Activated CD4-positive, alpha-beta memory T cell treated with anti-CD3 and anti-CD28 coated beads, Interleukin-2, amount 10 ng/mL, durations not matched to agents 7 days and 5 days (primary cell): Measurements from ENCODE around the gene TMEM217. TPM values are rescaled to one million over a fixed set of nuclear protein-coding genes. Genes with fewer than 3 reads are reported as not detected.

Source experiments
- CTCF ChIA-PET: fragments of 350-600 bp; sonication (Branson Sonifier 250); formaldehyde crosslinking; loops from one replicate; lab custom pipeline; 2021; ENCODE audit warnings: antibody characterized with exemption, inconsistent platforms; lab: Charles Lee
- POLR2A ChIA-PET: fragments of 350-600 bp; sonication (Branson Sonifier 250); formaldehyde crosslinking; loops from one replicate; lab custom pipeline; 2021; ENCODE audit warnings: antibody characterized with exemption; lab: Charles Lee
- DNase-seq: peaks from one replicate; pipeline ENCODE4 v3.0.0-alpha.2; 2020
- H3K27ac Mint-ChIP-seq: one replicate; pipeline ENCODE4 v1.8.0; 2021; ENCODE audit warnings: mild to moderate bottlenecking, mixed read lengths
- H3K27me3 Mint-ChIP-seq: one replicate; pipeline ENCODE4 v1.8.0; 2021; ENCODE audit warnings: mixed read lengths
- H3K36me3 Mint-ChIP-seq: one replicate; pipeline ENCODE4 v1.8.0; 2021; ENCODE audit warnings: low read depth, mixed read lengths
- H3K4me1 Mint-ChIP-seq: one replicate; pipeline ENCODE4 v1.8.0; 2021; ENCODE audit warnings: mixed read lengths
- H3K4me3 Mint-ChIP-seq: one replicate; pipeline ENCODE4 v1.8.0; 2021; ENCODE audit warnings: mild to moderate bottlenecking, mixed read lengths
- H3K9me3 Mint-ChIP-seq: one replicate; pipeline ENCODE4 v1.8.0; 2021; ENCODE audit warnings: mixed read lengths
- total RNA-seq, 2 experiments: library from RNA; stranded (reverse); gene quantifications; one replicate each; pipeline ENCODE4 v1.2.3, GENCODE V29; 2021

The TMEM217 gene
- total RNA-seq, 2 experiments from 2014 or later = 1.6 to 2.1 TPM

DNA sequence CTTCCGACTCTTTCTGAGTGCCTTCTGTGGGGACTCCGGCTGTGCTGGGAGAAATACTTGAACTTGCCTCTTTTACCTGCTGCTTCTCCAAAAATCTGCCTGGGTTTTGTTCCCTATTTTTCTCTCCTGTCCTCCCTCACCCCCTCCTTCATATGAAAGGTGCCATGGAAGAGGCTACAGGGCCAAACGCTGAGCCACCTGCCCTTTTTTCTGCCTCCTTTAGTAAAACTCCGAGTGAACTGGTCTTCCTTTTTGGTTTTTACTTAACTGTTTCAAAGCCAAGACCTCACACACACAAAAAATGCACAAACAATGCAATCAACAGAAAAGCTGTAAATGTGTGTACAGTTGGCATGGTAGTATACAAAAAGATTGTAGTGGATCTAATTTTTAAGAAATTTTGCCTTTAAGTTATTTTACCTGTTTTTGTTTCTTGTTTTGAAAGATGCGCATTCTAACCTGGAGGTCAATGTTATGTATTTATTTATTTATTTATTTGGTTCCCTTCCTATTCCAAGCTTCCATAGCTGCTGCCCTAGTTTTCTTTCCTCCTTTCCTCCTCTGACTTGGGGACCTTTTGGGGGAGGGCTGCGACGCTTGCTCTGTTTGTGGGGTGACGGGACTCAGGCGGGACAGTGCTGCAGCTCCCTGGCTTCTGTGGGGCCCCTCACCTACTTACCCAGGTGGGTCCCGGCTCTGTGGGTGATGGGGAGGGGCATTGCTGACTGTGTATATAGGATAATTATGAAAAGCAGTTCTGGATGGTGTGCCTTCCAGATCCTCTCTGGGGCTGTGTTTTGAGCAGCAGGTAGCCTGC is 83.2 kb downstream of the TMEM217 start:
- Mint-ChIP-seq H3K4me1 (peaks cover 55% of the 10 kb centered on the region), H3K36me3 (peaks cover 80% of the 10 kb centered on the region), H3K27me3 (no peaks in the 10 kb centered on the region), H3K27ac (peak overlapping the region; percentile 98), H3K9me3 (no peaks in the 10 kb centered on the region), H3K4me3 (peak overlapping the region; percentile 94)
- POLR2A ChIA-PET = interaction anchor here (1.2 to 19.6 kb wide), 12 partner anchors 8 to 149 kb away, joined by 3 to 1021 read pairs (median 26); no protein-coding TSS in a partner anchor
- no peak for DNase-seq
- CTCF ChIA-PET = interaction anchor here (0.7 to 17.6 kb wide), 8 partner anchors 15 to 184 kb away, joined by 3 to 327 read pairs (median 67); no protein-coding TSS in a partner anchor

DNA sequence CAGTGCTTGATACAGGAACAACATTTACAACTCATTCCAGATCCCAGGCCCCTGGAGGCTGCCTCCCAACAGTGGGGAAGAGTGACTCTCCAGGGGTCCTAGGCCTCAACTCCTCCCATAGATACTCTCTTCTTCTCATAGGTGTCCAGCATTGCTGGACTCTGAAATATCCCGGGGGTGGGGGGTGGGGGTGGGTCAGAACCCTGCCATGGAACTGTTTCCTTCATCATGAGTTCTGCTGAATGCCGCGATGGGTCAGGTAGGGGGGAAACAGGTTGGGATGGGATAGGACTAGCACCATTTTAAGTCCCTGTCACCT is 83.8 kb downstream of the TMEM217 start:
- ChIA-PET POLR2A (interaction anchor here (1.0 to 19.6 kb wide), 11 partner anchors 8 to 148 kb away, joined by 3 to 1021 read pairs (median 44); no protein-coding TSS in a partner anchor), CTCF (interaction anchor here (1.0 to 17.6 kb wide), 6 partner anchors 16 to 152 kb away, joined by 3 to 327 read pairs (median 90); no protein-coding TSS in a partner anchor)
- H3K4me1 Mint-ChIP-seq = peaks cover 56% of the 10 kb centered on the region
- H3K36me3 Mint-ChIP-seq = peaks cover 84% of the 10 kb centered on the region
- peak overlapping the region; percentile 98 for H3K27ac Mint-ChIP-seq
- H3K27me3 Mint-ChIP-seq = no peaks in the 10 kb centered on the region
- no peak for DNase-seq
- no peaks in the 10 kb centered on the region for H3K9me3 Mint-ChIP-seq
- peak overlapping the region; percentile 94 for H3K4me3 Mint-ChIP-seq

DNA sequence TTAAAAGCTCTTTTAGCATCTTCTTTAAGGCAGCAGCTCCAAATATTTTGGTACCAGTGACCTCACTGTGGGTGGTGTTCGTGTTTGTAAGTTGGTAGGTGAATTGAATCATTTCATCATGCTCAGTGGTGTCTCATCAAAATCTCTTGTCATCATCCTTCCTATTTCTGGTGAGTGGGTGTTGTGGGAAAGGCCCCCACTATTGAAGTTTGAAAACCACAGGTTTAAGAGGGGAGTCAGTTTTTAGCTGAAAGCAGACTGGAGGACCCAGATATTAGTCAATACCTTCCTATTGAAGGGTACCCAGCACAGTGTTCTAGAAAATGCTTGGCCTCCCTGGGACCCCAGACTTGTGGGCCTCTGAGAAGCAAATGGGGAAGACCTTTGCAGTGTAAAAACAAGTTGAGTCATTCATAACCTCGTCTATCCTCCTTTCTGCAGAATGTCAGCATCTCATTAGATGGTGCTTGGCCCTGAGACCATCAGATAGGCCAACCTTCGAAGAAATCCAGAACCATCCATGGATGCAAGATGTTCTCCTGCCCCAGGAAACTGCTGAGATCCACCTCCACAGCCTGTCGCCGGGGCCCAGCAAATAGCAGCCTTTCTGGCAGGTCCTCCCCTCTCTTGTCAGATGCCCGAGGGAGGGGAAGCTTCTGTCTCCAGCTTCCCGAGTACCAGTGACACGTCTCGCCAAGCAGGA is 84.3 kb downstream of the TMEM217 start:
- H3K36me3 Mint-ChIP-seq = peaks cover 88% of the 10 kb centered on the region
- H3K9me3 Mint-ChIP-seq = no peaks in the 10 kb centered on the region
- H3K27me3 Mint-ChIP-seq = no peaks in the 10 kb centered on the region
- peak overlapping the region; percentile 98 for H3K27ac Mint-ChIP-seq
- ChIA-PET CTCF (interaction anchor here (0.9 to 17.6 kb wide), 12 partner anchors 9 to 152 kb away, joined by 3 to 327 read pairs (median 18); no protein-coding TSS in a partner anchor), POLR2A (interaction anchor here (0.7 to 19.6 kb wide), 15 partner anchors 9 to 300 kb away, joined by 3 to 1021 read pairs (median 26); partner anchors contain the start of genes PPIL1, TBC1D22B and TMEM217)
- peaks cover 61% of the 10 kb centered on the region for H3K4me1 Mint-ChIP-seq
- peak overlapping the region; percentile 94 for H3K4me3 Mint-ChIP-seq
- DNase-seq = peak; percentile 53

DNA sequence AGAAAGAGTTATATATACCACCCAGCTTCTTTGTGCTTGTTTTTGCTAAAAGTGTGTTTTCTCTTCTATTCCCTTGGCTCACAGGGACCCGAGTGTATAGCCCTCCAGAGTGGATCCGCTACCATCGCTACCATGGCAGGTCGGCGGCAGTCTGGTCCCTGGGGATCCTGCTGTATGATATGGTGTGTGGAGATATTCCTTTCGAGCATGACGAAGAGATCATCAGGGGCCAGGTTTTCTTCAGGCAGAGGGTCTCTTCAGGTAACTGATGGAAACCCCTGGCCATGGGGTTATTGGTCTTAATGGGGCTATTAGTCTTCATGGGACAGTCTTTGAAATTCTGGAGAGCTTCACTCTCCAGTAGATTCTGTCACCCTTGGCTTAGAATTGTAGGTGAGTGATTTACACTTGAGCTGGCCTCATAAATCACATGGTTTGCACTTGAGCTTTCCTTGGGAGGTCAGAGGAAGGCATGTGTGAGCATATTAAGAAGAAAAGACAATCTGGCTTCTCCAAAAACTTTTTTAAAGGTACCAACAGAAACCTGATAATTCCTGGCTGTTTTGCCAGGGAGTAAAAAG is 84.9 kb downstream of the TMEM217 start:
- Mint-ChIP-seq H3K9me3 (no peaks in the 10 kb centered on the region), H3K36me3 (peaks cover 85% of the 10 kb centered on the region), H3K4me3 (peak overlapping the region; percentile 94), H3K27me3 (no peaks in the 10 kb centered on the region), H3K4me1 (peaks cover 63% of the 10 kb centered on the region), H3K27ac (peak overlapping the region; percentile 98)
- ChIA-PET CTCF (interaction anchor here (0.5 to 17.6 kb wide), 23 partner anchors 9 to 405 kb away, joined by 3 to 327 read pairs (median 4); partner anchors contain the start of genes C6orf89 and MTCH1), POLR2A (interaction anchor here (0.7 to 19.6 kb wide), 24 partner anchors 10 to 299 kb away, joined by 3 to 1021 read pairs (median 17); partner anchors contain the start of genes CMTR1, PPIL1, TBC1D22B and TMEM217)
- no peak for DNase-seq

DNA sequence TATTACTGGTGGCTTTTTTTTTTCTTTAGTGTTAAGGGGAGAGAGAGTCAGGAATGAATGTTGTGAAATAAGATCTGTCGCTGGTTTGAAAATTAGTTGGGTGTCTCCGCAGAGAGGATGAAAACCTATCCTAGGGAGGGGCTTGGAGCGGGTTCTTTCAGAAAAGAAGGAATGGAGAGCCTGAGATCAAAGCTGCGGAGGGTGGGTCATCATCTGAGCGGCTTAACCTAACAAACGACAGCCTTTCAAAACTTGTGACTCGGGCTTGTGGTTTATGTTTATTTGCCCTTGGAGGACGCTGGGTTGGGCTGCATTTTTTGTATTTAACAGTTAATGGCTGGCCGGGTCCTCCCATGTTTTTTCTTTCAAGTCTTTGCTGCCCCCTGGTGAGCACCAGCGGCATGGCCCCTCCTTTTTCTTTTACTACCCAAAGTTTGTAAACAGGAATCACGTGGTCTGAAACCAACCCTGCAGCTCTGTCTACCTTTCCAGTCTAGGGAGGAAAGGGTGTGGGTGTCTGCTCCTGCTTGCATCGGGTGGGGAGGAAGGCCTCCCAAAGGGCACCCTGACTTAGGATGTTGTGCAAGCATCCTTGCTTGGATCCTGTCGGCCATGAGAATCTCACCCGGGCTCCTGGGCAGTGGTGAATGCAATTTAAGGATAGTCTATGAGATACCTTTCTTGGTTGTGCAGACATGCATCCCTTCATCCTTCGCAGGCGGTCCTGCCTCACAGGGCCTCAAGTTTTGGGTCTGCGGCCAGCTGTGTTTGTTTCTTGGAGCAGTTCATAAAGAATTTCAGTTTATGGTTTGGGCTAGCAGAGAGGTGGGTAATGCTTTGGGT is 85.8 kb downstream of the TMEM217 start:
- H3K4me3 Mint-ChIP-seq = peak overlapping the region; percentile 94

DNA sequence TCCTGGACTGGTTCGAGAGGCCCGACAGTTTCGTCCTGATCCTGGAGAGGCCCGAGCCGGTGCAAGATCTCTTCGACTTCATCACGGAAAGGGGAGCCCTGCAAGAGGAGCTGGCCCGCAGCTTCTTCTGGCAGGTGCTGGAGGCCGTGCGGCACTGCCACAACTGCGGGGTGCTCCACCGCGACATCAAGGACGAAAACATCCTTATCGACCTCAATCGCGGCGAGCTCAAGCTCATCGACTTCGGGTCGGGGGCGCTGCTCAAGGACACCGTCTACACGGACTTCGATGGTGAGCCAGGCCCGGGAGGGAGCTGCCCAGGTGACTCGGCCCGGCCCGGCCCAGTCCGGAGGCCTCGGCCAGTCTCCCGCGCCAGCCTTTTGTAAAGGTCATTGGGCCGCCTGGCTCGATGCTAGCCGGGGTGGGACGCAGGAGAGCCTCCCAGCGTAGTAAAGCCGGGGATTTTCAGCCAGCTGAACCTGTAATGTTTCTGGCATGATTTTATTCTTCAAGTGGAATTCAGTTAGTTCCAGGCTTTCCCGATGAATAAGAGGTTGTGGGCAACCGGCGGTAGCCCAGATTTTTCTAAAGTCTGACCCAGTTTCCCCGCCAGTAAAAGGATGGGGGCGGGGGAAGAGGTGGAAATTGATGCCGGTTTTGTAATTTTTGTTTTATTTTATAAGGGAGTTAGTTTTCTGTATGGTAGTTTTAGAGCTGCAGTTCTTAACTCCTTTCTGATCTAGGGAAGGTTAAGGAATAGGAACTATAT is 86.6 kb downstream of the TMEM217 start:
- Mint-ChIP-seq H3K9me3 (no peaks in the 10 kb centered on the region), H3K36me3 (peaks cover 70% of the 10 kb centered on the region), H3K4me3 (peak overlapping the region; percentile 94), H3K27ac (peak overlapping the region; percentile 98), H3K27me3 (peaks cover 1% of the 10 kb centered on the region), H3K4me1 (peaks cover 50% of the 10 kb centered on the region)
- peak; percentile 52 for DNase-seq
- ChIA-PET POLR2A (interaction anchor here (0.6 to 19.6 kb wide), 33 partner anchors 10 to 526 kb away, joined by 3 to 1021 read pairs (median 11); partner anchors contain the start of genes CMTR1, MDGA1, MTCH1 and PPIL1), CTCF (interaction anchor here (0.6 to 17.6 kb wide), 19 partner anchors 11 to 286 kb away, joined by 3 to 327 read pairs (median 5); partner anchors contain the start of genes C6orf89 and MTCH1)

More for the DNA sequence above, 85.8 kb downstream of the TMEM217 start:
- peaks cover 58% of the 10 kb centered on the region for H3K4me1 Mint-ChIP-seq
- no peaks in the 10 kb centered on the region for H3K9me3 Mint-ChIP-seq
- DNase-seq = peak; percentile 96
- H3K27me3 Mint-ChIP-seq = no peaks in the 10 kb centered on the region
- H3K36me3 Mint-ChIP-seq = peaks cover 77% of the 10 kb centered on the region
- ChIA-PET CTCF (interaction anchor here (0.6 to 17.6 kb wide), 23 partner anchors 10 to 404 kb away, joined by 3 to 327 read pairs (median 4); partner anchors contain the start of genes C6orf89 and MTCH1), POLR2A (interaction anchor here (0.6 to 19.6 kb wide), 31 partner anchors 10 to 526 kb away, joined by 3 to 1021 read pairs (median 11); partner anchors contain the start of genes CMTR1, MDGA1, MTCH1 and PPIL1)
- peak overlapping the region; percentile 98 for H3K27ac Mint-ChIP-seq

DNA sequence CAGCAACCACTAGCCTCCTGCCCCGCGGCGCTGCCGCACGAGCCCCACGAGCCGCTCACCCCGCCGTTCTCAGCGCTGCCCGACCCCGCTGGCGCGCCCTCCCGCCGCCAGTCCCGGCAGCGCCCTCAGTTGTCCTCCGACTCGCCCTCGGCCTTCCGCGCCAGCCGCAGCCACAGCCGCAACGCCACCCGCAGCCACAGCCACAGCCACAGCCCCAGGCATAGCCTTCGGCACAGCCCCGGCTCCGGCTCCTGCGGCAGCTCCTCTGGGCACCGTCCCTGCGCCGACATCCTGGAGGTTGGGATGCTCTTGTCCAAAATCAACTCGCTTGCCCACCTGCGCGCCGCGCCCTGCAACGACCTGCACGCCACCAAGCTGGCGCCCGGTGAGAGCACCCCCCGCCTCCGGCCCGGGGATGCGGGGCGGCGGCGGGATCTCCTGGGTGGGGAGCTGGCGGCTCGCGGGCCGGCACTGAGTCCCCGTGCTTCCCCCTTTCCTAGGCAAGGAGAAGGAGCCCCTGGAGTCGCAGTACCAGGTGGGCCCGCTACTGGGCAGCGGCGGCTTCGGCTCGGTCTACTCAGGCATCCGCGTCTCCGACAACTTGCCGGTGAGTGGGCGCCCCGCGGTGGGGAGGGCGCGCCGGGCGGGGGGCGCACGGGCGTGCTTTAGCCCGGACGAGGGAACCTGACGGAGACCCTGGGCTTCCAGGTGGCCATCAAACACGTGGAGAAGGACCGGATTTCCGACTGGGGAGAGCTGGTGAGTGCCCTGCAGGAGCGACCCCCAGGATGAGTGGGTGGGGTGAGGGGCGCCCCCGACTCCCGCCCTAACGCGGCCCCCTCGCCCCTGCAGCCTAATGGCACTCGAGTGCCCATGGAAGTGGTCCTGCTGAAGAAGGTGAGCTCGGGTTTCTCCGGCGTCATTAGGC is 87.4 kb downstream of the TMEM217 start:
- Mint-ChIP-seq H3K27me3 (peaks cover 1% of the 10 kb centered on the region), H3K4me1 (peaks cover 41% of the 10 kb centered on the region), H3K36me3 (peaks cover 61% of the 10 kb centered on the region), H3K9me3 (no peaks in the 10 kb centered on the region), H3K27ac (peak overlapping the region; percentile 98), H3K4me3 (peak overlapping the region; percentile 94)
- POLR2A ChIA-PET = interaction anchor here (0.8 to 19.6 kb wide), 33 partner anchors 9 to 572 kb away, joined by 3 to 1021 read pairs (median 9); partner anchors contain the start of genes CMTR1, MTCH1, PPIL1 and TBC1D22B
- DNase-seq = peak; percentile 58
- CTCF ChIA-PET = interaction anchor here (1.0 to 17.6 kb wide), 10 partner anchors 12 to 149 kb away, joined by 3 to 327 read pairs (median 32); no protein-coding TSS in a partner anchor

DNA sequence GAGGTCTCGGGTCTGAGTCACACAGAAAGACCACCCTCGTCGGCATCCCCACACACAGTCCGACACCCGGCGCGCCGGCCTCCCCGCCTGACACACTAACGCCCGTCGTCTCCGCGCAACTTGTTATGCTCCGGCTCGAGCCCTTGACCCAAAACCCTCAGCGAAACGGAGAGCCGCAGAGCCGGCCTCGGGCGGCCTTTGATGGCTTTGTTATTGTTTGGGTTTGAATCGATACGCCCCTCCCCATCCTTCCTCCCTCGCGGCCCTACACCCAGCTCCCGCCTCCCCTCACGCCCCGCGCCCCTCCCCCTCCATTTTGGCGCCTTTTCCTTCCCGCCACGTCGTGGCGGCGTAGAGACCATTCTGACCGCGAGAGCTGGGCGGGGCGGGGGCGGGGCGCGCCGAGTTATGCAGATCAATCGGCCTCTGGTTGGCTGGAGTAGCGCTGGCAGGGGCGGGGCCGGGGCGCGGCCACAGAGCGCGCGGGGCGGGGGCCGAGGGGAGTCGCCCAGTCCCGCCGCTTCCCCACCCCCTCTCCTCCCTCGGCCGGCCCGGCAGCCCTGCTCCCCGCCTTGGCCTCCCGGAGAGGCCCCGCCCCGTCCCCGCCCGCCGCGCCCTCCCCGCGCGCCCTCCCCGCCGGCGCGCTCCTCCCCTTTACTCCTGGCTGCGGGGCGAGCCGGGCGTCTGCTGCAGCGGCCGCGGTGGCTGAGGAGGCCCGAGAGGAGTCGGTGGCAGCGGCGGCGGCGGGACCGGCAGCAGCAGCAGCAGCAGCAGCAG is 88.3 kb downstream of the TMEM217 start, which contains the start of gene PIM1:
TSS of gene PIM1 (plus strand) at position 657 of the 777 bp plus-strand sequence. CDS start 424 bp downstream, outside the sequence.
- DNase-seq = peak; percentile 100
- Mint-ChIP-seq H3K27me3 (peaks cover 1% of the 10 kb centered on the region), H3K27ac (peak within 1 kb of the TSS; percentile 98), H3K36me3 (peaks cover 53% of the 10 kb centered on the region), H3K4me3 (peak within 1 kb of the TSS; percentile 94), H3K4me1 (peaks cover 36% of the 10 kb centered on the region), H3K9me3 (no peaks in the 10 kb centered on the region)
- ChIA-PET POLR2A (interaction anchor here (0.8 to 19.6 kb wide), 22 partner anchors 9 to 572 kb away, joined by 3 to 1021 read pairs (median 14); partner anchors contain the start of genes CMTR1 and MTCH1), CTCF (interaction anchor here (0.7 to 17.6 kb wide), 10 partner anchors 11 to 148 kb away, joined by 3 to 327 read pairs (median 15); no protein-coding TSS in a partner anchor)
